Measurements from ENCODE around the gene KLRG1.

Gene KLRG1

GRCh38 chr12:8970432-8970831 is 18.9 kb upstream of the KLRG1 start:
- no peaks in the 10 kb centered on the region; the same call in 1 of the 2 replicates for H3F3A ChIP-seq (ENCODE audit: insufficient read depth, low read length)
- no peaks in the 10 kb centered on the region for H3K79me2 ChIP-seq (ENCODE audit: insufficient read depth, low read length)
- TF ChIP-seq CTCF (IDR thresholded peaks at IDR 0.05; ENCODE audit: low read length) (no peak), EZH2 (IDR thresholded peaks at IDR 0.05; ENCODE audit: borderline replicate concordance, low read length) (no peak)
- H3K27me3 ChIP-seq (ENCODE audit: insufficient read depth, low read length), result no peaks in the 10 kb centered on the region
- H3K36me3 ChIP-seq (ENCODE audit: insufficient read depth, low read length), result no peaks in the 10 kb centered on the region
- no peaks in the 10 kb centered on the region for H3K9me2 ChIP-seq (ENCODE audit: low read depth, low read length)
- no peak overlapping the region for H3K27ac ChIP-seq (ENCODE audit: low read depth, low read length, poor library complexity, severe bottlenecking)
- H4K20me1 ChIP-seq (ENCODE audit: insufficient read depth, low read length), result no peaks in the 10 kb centered on the region
- no peak overlapping the region for H3K4me2 ChIP-seq (ENCODE audit: low read length)
- no peak overlapping the region for H3K9ac ChIP-seq (ENCODE audit: low read length)
- H3K9me3 ChIP-seq (ENCODE audit: low read length), result peaks cover 17% of the 10 kb centered on the region
- no peak overlapping the region for H3K4me3 ChIP-seq (ENCODE audit: low read depth, low read length, poor library complexity, severe bottlenecking)
- H3K4me1 ChIP-seq (ENCODE audit: insufficient read depth, low read length, severe bottlenecking), result no peaks in the 10 kb centered on the region
- no peak overlapping the region for H2AFZ ChIP-seq (ENCODE audit: low read length)

- H3K79me2 ChIP-seq (ENCODE audit: insufficient read depth, low read length), result no peaks in the 10 kb centered on the region
- no peaks in the 10 kb centered on the region for H3K9me3 ChIP-seq (ENCODE audit: low read length)
- H3K4me3 ChIP-seq (ENCODE audit: low read depth, low read length, poor library complexity, severe bottlenecking), result no peak overlapping the region
- no peaks in the 10 kb centered on the region for H3K9me2 ChIP-seq (ENCODE audit: low read depth, low read length)
- H2AFZ ChIP-seq (ENCODE audit: low read length), result no peak overlapping the region
- H3K36me3 ChIP-seq (ENCODE audit: insufficient read depth, low read length), result no peaks in the 10 kb centered on the region; the same call in 1 of the 2 replicates
- no peaks in the 10 kb centered on the region for H3K27me3 ChIP-seq (ENCODE audit: insufficient read depth, low read length)
- H3K4me1 ChIP-seq (ENCODE audit: insufficient read depth, low read length, severe bottlenecking), result peaks cover 3% of the 10 kb centered on the region
- H3K4me2 ChIP-seq (ENCODE audit: low read length), result no peak overlapping the region
- no peak overlapping the region for H3K27ac ChIP-seq (ENCODE audit: low read depth, low read length, poor library complexity, severe bottlenecking)
- H4K20me1 ChIP-seq (ENCODE audit: insufficient read depth, low read length), result no peaks in the 10 kb centered on the region
- H3F3A ChIP-seq (ENCODE audit: insufficient read depth, low read length), result no peaks in the 10 kb centered on the region
- H3K9ac ChIP-seq (ENCODE audit: low read length), result no peak overlapping the region
- TF ChIP-seq CTCF (IDR thresholded peaks at IDR 0.05; ENCODE audit: low read length), result no peak
- no peak for TF ChIP-seq EZH2 (IDR thresholded peaks at IDR 0.05; ENCODE audit: borderline replicate concordance, low read length)
Observed at GRCh38 chr12:8980137-8980536, 9.2 kb upstream of the KLRG1 start.

DNA sequence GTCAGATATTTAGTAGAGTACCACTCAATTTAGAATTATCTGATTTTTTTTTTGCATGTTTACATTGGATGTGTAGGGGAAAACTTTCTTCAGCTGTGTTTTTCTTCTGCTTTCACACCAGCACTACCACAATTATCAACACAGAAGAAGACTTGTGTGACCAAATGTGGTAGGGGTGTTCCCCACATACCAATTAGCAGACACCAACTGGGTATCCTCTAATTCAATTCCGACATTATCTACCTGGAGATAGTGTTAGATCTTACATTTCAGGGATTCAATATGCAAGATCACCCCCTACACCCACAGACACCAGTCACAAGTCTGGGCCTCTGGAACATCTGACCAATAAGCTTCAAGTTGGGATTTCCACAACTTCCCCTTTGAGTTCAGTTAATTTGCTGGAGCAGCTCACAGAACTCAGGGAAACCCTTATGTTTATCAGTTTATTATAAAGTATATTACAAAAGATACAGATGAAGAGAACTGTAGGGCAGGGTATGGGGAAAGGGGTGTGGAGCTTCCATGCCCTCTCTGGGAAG is 4.1 kb upstream of the KLRG1 start:
- TF ChIP-seq EZH2 (IDR thresholded peaks at IDR 0.05; ENCODE audit: borderline replicate concordance, low read length) (no peak), CTCF (IDR thresholded peaks at IDR 0.05; ENCODE audit: low read length) (no peak)
- peaks cover 17% of the 10 kb centered on the region for H3K4me1 ChIP-seq (ENCODE audit: insufficient read depth, low read length, severe bottlenecking)
- no peak overlapping the region for H3K27ac ChIP-seq (ENCODE audit: low read depth, low read length, poor library complexity, severe bottlenecking)
- no peaks in the 10 kb centered on the region for H3K27me3 ChIP-seq (ENCODE audit: insufficient read depth, low read length)
- H2AFZ ChIP-seq (ENCODE audit: low read length), result no peak overlapping the region
- H4K20me1 ChIP-seq (ENCODE audit: insufficient read depth, low read length), result no peaks in the 10 kb centered on the region
- no peak overlapping the region for H3K4me2 ChIP-seq (ENCODE audit: low read length)
- H3K9ac ChIP-seq (ENCODE audit: low read length), result no peak overlapping the region
- H3K9me2 ChIP-seq (ENCODE audit: low read depth, low read length), result no peaks in the 10 kb centered on the region
- no peaks in the 10 kb centered on the region; the same call in 1 of the 2 replicates for H3K36me3 ChIP-seq (ENCODE audit: insufficient read depth, low read length)
- no peak overlapping the region for H3K4me3 ChIP-seq (ENCODE audit: low read depth, low read length, poor library complexity, severe bottlenecking)
- no peaks in the 10 kb centered on the region for H3F3A ChIP-seq (ENCODE audit: insufficient read depth, low read length)
- no peaks in the 10 kb centered on the region for H3K79me2 ChIP-seq (ENCODE audit: insufficient read depth, low read length)
- H3K9me3 ChIP-seq (ENCODE audit: low read length), result no peaks in the 10 kb centered on the region

All from OCI-LY1 (cell line).